CD4-positive, alpha-beta T cell treated with Interleukin-10 for 1 hour (primary cell): ENCODE measurements around the gene CRB2.
A peak's percentile ranks its signal among the peaks of the same experiment; 100 is the strongest.
"Not testable (repeated sequence)": the region's sequence is repeated elsewhere in the genome, so short reads cannot be mapped to it uniquely, and the experiment has no call there.

Experiments used
- DNase-seq: peaks from one replicate; pipeline ENCODE4 v3.0.0-alpha.2; 2020

The CRB2 gene

DNA sequence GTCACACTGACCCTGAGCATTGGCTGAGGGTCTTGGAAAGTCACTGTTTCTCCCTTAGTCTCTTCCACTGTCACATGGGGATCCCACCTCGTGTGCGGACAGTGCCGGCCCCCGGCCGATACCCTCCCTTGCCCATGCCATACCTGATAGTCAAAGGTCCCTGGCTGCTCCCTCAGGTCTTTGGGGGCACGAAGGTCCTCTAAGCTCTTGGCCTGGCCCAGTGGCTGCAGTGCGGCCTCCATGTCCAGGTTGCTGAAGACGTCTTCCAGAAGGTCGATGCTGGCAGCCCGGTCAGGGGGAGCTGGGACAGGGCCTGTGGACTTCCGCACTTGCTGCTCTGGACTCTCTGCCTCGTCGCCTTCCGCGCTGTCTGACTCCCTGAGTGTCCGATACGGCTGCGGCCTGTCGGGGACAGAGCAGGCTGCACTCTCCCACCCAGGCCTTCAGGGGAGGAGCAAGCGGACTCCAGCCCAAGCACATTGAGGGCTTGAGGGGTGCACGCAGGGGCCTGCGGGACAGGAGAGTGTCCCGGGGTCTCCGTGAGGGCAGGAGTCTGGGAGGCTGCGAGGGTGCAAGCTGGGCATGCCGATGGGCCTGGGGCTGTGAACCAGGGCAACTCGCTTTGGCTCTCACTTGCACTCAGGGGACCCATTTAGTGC, 27.6 kb downstream of the CRB2 start:
- no peak for DNase-seq

DNA sequence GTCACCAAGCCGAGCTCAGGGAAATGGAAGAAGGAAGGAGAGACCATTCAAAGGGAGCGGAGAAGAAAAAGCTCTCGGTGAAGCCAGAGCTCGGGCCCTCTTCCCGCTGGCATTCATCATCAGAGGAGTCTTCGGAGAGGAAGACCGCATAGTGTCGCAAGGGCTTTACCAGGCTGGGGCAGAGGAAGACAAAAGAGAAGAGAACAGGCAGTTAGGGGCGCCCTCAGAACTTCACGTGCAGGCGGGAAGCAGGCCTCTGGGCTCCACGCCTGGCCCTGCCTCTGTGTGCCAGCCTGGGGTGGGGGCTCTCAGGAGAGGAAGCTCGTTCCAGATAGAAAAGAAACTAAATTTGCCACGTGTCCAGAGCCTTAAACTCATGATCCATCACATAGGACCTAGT, 31.7 kb downstream of the CRB2 start:
- DNase-seq = no peak

DNA sequence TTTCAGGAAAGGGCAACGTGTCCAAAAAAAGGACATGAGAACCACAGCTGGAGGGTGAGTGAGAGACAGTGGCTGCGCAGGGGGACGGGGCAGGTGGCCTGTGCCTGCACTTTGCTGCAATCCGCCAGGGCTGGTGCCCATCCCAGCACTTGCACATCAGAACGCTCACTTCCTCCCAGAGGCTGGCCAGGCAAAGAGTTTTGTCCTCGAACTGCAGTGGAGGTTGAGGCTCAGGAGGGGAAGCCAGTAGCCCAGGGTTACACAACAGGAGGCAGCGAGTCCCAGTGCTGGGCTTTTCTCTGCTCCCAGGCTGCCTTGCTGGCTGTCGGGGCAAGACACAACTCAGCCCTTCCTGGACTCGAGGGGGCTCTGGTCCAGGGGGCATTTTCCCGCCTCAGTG, 33.1 kb downstream of the CRB2 start:
- DNase-seq = no peak

DNA sequence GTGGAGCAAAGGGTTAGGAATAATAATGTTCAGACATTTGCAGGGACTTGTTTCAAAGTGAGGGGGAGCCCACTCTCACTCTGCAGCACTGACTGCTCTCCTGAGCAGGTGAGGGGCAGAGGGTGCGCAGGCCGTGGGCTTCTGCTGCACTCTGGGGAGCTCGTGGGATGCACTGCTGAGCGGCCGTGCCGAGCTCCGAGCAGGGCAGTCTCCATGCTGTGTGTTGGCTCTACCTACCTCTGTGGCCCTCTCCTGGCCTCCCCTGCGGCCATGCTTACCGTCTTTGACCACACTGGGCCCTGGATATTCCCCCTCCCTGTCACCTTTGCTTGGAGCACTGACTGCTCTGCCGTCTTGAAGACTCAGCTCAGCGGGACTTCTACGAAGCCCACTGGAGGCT, 33.7 kb downstream of the CRB2 start:
- DNase-seq = no peak

DNA sequence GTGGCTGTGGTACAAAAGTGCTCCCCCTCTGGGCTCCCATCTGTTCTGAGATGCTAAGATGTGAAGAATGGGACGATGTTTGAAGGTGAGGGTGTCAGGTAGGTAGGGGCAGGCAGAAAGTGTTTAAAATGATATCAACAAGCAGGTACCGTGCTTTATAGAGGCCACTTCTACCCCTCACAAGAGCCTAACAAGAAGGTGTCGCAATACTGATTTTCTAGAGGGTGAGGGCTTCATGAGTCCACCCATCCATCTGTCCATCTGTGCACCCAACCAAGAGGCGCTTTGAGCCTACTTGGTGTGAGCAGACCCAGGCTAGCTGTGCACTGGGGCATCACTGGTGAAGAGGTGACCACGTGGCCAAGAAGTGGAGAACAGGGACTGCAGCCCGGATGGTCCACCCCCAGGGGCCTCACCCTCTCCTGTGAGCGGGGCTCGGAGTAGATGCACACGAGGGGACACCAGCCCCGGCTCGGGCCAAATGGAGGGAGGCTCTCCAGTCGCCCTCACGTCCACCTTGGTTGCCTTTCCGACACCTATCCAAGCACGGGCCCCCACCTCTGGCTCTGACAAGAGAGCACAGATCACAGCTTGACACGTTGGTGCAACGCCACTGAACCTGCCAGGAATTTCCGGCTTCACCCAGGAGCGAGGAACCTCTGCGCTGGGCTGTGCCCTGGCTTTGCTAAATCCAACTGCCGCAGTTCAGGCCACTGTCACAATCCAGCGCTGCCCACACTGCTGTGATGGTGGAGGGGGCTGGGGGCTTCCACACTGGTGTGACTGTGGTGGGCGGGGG, 34.5 kb downstream of the CRB2 start:
- DNase-seq = no peak

DNA sequence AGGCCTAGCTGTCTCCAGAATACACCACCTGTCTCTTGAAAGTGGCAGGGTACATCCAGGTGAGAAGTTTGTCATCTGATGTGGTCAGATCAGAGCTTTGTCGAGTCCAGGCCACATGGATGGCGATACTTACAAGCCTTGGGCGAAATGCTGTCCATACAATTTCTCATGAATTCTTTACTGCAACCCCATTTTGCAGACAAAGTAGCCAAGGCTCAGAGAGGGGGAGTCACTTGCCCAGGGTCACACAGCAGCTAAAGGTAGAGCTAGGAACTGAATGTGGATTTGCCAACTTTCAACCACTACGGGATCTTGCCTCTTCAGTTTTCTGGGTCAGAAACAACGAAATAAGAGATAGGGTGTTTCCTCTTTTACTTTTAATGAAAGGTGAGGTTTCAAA, 35.2 kb downstream of the CRB2 start:
- no peak for DNase-seq

DNA sequence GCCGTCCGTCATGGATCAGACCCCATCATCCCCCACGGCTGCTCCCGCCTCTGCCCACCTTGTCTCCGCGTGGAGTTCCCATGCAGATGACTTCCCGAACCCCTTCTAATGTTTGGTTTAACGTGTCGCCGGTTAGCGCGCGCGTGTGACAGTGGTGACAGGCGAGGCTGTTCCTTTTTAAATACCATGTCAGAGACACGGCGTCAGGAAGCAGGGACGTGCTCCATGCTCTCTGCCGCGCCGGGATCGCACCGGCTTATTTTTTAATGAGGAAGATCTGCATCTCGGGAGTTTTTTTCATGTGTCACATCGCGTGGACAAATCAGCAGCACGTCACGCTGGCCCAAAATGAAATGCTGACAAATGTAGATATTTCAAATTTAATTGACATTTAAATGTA, 35.9 kb downstream of the CRB2 start:
- no peak for DNase-seq

DNA sequence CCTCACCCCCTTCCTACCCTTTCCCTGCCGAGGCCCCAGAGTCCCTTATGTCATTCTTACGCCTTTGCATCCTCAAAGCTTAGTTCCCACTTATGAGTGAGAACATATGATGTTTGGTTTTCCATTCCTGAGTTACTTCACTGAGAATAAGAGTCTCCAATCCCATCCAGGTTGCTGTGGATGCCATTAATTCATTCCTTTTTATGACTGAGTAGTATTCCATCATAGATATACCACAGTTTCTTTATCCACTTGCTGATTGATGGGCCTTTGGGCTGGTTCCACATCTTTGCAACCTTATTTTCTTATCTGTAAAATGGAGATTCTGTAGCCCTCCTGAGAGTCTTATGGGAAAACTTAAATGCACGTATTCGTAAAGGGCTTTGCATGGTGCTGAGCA, 36.8 kb downstream of the CRB2 start:
- no peak for DNase-seq

DNA sequence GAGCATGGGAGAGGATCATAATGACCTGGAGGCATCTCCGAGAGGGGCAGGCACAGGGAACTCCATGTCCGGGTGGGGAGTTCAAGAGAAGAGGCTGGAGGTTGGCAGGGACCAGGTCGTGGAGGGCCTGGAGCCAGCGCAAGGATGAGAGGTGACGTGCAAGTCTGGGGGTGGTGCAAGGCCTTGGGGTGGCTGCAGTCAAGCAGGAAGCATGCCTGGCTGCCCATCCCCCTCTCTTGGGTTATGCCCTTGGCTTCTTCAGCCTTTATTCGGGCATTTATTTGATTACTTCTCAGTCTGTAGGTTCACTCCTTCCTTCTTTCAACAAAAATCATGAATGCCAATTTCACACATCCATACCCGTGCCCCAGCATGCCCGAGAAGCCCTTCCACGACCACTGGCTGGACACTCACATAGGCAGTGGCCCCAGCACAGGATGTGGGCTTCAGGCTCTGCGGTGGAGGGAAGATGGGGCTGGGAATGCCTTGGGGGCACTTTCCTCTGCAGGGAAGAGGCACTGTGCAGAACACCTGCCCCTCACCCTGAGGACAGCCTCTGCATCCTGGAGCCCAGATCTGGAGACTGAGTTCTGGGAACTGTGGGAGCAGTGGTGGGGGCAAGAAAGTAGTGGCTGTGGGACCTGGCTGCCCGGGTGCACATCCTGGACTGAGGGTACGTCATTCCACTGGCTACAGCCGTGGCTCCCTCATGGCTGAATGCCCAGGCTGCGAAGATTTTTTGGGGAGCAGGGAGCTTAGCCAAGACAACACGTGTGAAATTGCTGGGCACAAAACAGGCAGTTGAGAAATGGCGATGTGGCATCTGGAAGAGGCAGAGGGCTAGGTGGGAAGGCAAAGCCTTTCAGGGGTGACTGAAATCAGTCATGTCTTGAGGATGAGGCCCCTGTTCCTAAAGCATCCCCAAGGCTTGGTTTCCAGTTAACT, 38.6 kb downstream of the CRB2 start:
- no peak for DNase-seq

DNA sequence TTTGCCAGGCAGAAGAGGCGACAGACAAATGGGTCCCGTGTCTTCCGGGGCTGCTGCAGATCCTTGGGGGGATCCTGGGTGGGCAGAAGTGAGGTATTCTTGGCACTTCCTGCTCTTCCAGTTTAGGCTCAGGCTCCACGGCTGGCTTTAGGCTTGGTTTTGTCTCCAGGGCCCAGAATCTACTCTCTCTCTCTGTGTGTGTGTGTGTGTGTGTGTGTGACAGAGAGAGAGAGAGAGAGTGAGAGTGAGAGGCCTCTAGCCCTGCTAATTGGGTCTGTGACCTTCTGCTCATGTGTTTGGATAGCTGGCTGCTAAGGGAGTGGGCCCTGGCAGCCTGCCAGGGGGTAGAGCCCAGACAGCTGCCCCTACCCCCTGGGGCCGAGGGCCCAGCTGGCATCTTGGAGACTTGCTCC, 39.3 kb downstream of the CRB2 start:
- no peak for DNase-seq

DNA sequence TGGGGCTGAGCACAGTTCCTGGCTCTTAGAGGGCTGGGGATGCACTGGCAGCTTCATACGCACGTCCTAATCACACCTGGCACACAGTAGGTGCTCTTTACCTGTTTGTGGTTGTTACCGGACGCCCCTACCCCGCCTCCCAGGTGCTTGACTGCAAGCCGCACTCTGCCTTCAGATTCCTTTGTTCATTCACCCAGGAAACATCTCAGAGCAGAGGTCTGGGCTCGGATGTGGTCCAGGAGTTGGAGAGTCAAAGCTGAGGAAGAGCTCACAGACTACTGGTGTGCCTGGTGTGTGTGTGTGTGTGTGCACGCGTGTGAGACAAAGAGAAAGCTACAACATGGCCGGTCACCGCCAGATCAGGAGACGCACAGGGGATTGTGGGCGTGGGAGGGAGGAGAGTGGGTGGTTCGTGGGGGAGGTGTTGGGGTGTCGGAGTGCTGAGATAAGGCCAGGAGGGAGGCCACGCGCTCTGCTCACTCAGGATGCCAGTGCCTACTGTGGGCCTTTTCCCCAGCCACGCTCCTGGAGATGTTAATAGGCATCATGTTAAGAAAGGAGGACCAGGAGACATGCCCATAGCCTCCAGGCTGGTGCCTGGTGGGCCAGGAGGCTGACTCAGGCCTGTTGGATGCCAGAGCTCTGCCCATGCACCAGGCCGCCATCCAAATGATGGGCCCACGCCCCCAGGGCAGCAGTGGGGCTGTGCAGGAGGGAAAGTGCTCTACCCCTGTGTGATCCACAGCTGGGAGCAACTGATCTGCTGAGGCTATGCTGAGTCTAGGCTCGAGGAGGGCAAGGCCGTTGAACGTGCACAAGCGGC, 39.9 kb downstream of the CRB2 start:
- DNase-seq = no peak

DNA sequence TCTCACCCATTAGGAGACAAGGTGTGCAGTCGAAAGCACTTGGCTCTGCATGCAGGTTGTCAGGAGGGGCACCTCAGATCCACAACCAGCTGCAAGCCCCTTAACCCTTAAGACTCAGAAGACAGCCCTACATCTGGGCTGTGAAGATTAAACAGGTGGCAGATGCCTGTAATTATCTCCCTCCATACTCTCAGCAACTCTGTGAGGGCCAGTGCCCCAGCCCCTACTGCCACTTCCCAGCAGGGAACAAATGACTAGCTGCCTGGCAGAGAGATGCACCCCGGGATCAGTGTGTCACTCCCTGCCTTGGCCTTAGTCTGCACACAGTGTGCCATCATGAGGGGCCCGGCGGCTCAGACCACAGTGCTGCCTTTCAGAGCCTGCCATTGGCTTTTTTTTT, 42.0 kb downstream of the CRB2 start:
- no peak for DNase-seq

DNA sequence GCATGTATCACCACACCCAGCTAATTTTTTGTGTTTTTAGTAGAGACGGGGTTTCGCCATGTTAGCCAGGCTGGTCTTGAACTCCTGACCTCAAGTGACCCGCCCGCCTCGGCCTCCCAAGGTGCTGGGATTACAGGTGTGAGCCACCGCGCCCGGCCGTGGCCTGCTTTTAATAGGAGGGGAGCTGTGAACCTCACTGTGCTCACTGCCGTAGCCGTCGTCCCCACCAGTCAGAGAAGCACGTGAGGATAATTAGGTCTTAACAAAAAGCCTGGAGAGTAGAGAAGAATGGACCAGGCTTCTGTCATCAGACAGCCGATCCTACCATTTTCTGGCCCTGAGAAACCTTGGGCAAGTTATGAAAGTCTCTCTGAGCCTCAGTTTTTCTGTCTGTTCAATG, 42.9 kb downstream of the CRB2 start:
- not testable (repeated sequence) for DNase-seq

DNA sequence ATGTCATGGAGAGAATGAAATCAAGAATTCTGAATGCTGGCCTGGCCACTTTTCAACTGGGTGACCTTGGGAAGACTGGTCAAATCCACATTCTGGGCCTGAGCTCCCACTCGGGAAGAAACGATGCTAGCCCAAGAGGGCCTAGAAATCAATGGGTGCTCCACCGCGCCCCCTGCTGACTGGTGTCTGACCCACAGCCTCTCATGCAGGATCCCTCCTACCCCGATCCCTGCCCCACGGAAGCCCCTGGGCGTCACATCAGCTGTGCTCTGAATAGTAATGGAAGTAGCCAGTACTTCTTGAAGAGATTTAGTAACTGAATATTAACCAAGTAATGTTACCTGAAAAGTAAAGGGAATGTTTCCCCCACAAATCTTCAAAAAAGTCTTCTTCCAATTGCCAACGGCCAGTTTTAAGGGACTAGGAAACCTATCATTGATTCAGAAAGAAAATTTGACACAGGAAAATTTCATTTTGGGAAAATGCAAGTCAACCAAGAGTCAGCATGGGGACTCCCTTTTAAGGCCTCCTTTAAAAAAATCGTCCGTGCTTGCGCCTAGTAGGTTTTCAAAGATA, 43.9 kb downstream of the CRB2 start:
- no peak for DNase-seq

DNA sequence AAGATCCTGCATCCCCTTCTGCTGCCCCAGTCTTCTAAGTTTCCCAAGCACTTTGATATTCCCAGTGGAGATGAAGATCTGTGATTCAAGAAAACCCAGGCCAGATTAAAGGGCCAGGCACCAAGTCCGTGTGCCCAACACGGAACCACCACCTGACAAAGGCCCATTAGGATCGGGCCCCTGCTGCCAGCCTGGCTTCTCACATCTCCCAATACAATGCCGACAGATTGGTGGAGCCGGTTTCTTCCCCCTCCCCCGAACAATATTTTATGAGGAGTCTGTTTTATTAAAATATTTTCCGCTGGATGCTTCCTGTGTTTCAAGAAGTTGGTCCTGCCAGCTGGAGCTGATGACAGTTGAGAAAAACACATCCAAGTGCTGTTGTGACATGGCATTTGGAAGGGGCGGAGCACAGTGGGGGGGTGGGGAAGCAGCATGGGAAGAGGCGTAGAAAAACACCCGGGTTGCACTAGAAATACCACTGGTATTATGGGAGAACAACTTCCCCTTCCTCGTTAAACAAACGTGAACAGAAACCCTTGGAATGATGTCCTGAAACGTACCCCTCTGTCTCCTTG, 45.0 kb downstream of the CRB2 start:
- DNase-seq = no peak

DNA sequence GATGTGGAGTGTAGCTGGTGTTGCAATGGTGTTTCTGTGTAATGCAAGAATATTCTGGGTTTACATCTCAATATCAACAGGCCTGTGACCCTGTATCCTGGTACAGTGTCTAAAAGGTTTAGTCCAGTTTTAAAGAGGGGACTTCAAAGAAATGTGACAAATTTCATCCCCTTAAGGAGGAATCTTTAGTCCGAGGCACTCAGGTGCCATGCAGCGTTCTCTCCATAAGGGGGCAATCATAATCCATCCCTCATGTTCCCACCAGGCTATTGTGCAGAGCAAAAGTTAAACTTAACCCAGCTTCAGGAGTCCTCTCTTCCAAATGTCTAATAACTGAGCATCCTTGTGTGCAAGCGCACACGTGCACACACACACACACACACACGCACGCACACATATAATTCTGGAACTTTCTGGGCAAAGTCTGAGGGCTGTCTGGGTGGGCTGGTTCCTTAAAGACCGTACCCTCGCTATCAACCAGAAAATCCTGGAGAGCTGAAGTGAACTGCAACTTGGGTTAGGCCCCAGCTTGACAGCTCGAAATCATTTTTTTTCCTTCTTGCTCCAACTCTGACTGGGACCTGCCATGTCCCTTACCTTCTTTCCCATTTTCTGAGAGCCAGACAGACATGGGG, 46.0 kb downstream of the CRB2 start:
- DNase-seq = peak; percentile 8

DNA sequence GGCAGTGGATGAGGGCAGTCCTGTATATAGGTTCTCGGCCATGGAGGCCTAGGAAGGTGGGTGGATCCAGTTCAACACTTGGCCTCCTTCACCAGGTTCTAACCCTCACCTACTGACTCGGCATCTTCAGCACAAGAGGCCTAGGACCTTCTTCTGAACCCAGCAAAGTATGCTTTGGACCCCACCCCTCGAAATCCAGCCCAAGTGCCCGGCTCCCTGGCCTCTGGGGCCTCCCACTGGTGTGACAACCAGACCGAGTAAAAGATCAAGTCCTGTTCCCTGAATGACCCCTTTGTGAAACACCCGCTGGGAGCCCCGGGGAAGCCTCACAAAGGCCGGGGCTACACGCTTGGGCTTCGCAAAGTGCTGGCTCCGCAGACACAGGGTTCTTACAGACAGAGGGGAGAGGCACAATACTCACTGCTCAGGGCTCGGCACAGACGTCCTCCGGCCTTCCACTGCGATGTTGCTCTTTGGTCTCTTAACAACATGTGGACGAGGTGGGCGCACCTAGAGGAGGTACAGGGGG, 47.0 kb downstream of the CRB2 start:
- no peak for DNase-seq

DNA sequence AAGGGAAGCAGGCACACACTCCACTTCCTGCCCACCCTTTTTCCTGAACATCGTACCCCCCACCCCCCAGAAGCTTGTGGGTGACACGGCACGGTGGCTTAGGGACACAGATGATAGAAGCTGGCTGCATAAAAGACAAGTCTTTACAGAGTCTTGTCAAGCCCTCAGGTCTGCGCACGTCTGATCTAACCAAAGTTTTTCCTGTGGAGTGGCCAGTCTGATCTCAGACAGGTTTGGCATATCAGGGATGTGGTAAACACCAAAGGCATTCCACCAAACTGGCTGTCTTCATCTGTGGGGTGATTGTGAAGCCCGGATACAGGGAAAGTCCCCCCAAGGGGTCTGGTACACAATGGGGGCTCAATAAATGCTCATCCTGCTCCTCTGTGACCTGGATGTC, 50.0 kb downstream of the CRB2 start:
- no peak for DNase-seq

DNA sequence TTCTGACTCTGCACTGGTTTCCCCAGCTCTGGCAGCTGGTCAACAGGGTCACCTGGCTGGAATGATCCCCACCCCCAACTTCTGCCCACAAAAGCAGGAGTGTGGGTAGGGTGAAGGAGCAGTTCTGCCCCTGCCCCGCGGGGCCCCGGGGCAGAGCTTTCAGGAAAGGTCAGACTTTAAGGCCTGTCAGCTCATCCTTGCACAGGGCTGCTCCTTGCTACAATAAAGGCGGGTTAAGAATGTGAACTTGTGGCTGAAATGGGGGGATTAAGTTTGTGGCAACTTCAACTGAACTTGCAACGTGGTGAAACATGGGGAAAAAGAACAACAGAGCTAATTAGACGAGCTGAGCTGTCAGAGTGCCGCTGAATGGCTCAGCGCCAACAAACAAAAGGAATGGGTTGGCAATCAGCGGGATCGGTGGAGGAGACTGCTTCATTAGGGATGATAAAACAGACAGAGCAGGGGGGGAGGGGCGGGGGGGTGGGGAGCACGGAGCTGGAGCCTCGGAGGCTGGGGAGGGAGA, 50.8 kb downstream of the CRB2 start:
- no peak for DNase-seq

DNA sequence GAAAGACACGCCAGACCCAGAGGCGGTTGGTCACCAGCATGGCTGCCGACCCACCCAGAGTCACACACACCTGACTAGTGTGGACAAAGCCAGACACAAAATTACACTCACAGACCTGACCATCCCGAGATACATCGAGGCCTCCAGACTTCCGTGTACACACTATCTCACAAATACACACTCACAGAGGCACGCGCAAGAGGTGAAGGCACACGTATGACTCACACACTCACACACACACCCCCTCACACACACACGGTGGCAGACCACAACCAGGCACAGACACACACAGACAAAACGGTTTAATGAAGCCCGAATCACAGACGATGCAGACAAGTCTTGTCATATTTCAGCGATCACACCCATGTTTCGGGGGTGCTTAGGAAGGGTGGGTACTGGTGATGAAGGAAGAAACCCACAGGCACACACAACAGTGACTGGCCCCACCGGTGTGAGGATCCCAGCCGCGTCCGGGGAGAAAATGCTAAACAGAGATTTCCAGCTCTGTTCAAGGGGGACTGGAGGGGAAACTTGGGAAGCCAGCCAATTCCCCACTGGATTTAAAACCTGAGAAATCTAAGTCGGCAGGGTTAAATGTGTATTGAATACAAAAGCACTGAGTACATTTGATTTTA, 51.3 kb downstream of the CRB2 start:
- no peak for DNase-seq
